ENCODE results near the gene FKBP1A. TPM values are rescaled to one million over a fixed set of nuclear protein-coding genes. Genes with fewer than 3 reads are reported as not detected.

FKBP1A gene
- total and polyA plus RNA-seq, 2 donors (not counting 3 experiments of a cell fraction or from before 2014, with no cell fraction given): 968 to 1,972 TPM

- Histone ChIP-seq H3K4me3 (replicated peaks in 1 of 3; ENCODE audit: insufficient read depth in 1 of 3, low read depth in 1 of 3, low read length in 3 of 3) (no peak overlapping the region), H4K20me1 (replicated peaks; ENCODE audit: control insufficient read depth, extremely low read depth, insufficient read depth, low read length) (no peaks in the 10 kb centered on the region), H3K79me2 (ENCODE audit: control insufficient read depth, insufficient read depth, low read length) (no peaks in the 10 kb centered on the region), H3K9me3 (replicated peaks; ENCODE audit: control insufficient read depth, insufficient read depth, low read length) (no peaks in the 10 kb centered on the region), H2AFZ (ENCODE audit: low read depth, low read length) (no peak overlapping the region), H3K4me2 (ENCODE audit: insufficient read depth, low read length) (no peak overlapping the region), H3K4me1 (ENCODE audit: control insufficient read depth, extremely low read depth, insufficient read depth, low read length) (peaks cover 8% of the 10 kb centered on the region), H3K27ac (ENCODE audit: insufficient read depth, low read depth, low read length) (no peak overlapping the region), H3K9me1 (replicated peaks; ENCODE audit: control insufficient read depth, extremely low read depth, insufficient read depth, low read length) (no peaks in the 10 kb centered on the region), H3K9ac (replicated peaks; ENCODE audit: extremely low read depth, insufficient read depth, low read length) (no peak overlapping the region), H3K27me3 (ENCODE audit: control insufficient read depth in 2 of 2, insufficient read depth in 2 of 2, low read length in 2 of 2) (no peaks in the 10 kb centered on the region), H3K36me3 (ENCODE audit: control insufficient read depth in 2 of 2, extremely low read depth in 1 of 2, insufficient read depth in 2 of 2, low read length in 2 of 2) (no peaks in the 10 kb centered on the region)
- ChIA-PET CTCF (no interaction called here), POLR2A (no interaction called here)
- no peak for FAIRE-seq
- dilution Hi-C loops (cut with MboI; ENCODE audit: extremely low pct_ligation_motif_present, low sequenced_read_pairs) (loop anchor here (25.0 kb wide), 1 partner anchor 118 kb away; no protein-coding TSS in a partner anchor), intact Hi-C loops (cut with micrococcal nuclease) (no loop called here)
- DNase-seq (ENCODE audit: low read depth, low spot score): peak; percentile 82
- no TSS peak for BruUV-seq (replicated peaks)
- TF ChIP-seq JUN (IDR thresholded peaks at IDR 0.05; ENCODE audit: borderline replicate concordance, insufficient read depth, insufficient read length, low read depth): peak; percentile 5
- TF ChIP-seq CTCF (IDR thresholded peaks at IDR 0.05; ENCODE audit: extremely low read depth in 1 of 2, insufficient read depth in 1 of 2, low read depth in 1 of 2, low read length in 2 of 2): no peak
Observed at GRCh38 chr20:1430004-1430451, 37.2 kb upstream of the FKBP1A start.

- H3K79me2 ChIP-seq (ENCODE audit: control insufficient read depth, insufficient read depth, low read length): no peaks in the 10 kb centered on the region
- H3K27me3 ChIP-seq (ENCODE audit: control insufficient read depth in 2 of 2, insufficient read depth in 2 of 2, low read length in 2 of 2): no peaks in the 10 kb centered on the region
- no peak overlapping the region for H2AFZ ChIP-seq (ENCODE audit: low read depth, low read length)
- TF ChIP-seq MYC (IDR thresholded peaks at IDR 0.05; ENCODE audit: low read depth, low read length): no peak
- no peak for TF ChIP-seq POLR2AphosphoS5 (IDR thresholded peaks at IDR 0.05; ENCODE audit: insufficient read depth, low read depth, low read length)
- TF ChIP-seq FOS (IDR thresholded peaks at IDR 0.05; ENCODE audit: borderline replicate concordance, insufficient read depth, low read length): no peak
- no peak for TF ChIP-seq CTCF (IDR thresholded peaks at IDR 0.05; ENCODE audit: extremely low read depth in 1 of 2, insufficient read depth in 1 of 2, low read depth in 1 of 2, low read length in 2 of 2)
- no peak for TF ChIP-seq EZH2 (IDR thresholded peaks at IDR 0.05; ENCODE audit: borderline replicate concordance, low read depth, low read length, severe bottlenecking)
- TF ChIP-seq MAX (IDR thresholded peaks at IDR 0.05; ENCODE audit: insufficient read depth, insufficient read length): no peak
- no peak for TF ChIP-seq GATA2 (IDR thresholded peaks at IDR 0.05; ENCODE audit: insufficient read depth, insufficient read length, low read depth, low read length)
- TF ChIP-seq JUN (IDR thresholded peaks at IDR 0.05; ENCODE audit: borderline replicate concordance, insufficient read depth, insufficient read length, low read depth): no peak
- no peak for TF ChIP-seq POLR2A (IDR thresholded peaks at IDR 0.05; ENCODE audit: low read depth, low read length)
- DNase-seq (ENCODE audit: low read depth, low spot score) (no peak), FAIRE-seq (no peak)
- dilution Hi-C loops (cut with MboI; ENCODE audit: extremely low pct_ligation_motif_present, low sequenced_read_pairs): loop anchor here (25.0 kb wide), 1 partner anchor 117 kb away; no protein-coding TSS in a partner anchor
- POLR2A ChIA-PET: no interaction called here
- BruUV-seq (replicated peaks): no TSS peak
- intact Hi-C loops (cut with micrococcal nuclease): no loop called here
- H3K27ac ChIP-seq (ENCODE audit: insufficient read depth, low read depth, low read length): no peak overlapping the region
- no peak overlapping the region for H3K4me2 ChIP-seq (ENCODE audit: insufficient read depth, low read length)
- H4K20me1 ChIP-seq (replicated peaks; ENCODE audit: control insufficient read depth, extremely low read depth, insufficient read depth, low read length): no peaks in the 10 kb centered on the region
- H3K4me1 ChIP-seq (ENCODE audit: control insufficient read depth, extremely low read depth, insufficient read depth, low read length): peaks cover 2% of the 10 kb centered on the region
- no peaks in the 10 kb centered on the region for H3K9me3 ChIP-seq (replicated peaks; ENCODE audit: control insufficient read depth, insufficient read depth, low read length)
- H3K36me3 ChIP-seq (ENCODE audit: control insufficient read depth in 2 of 2, extremely low read depth in 1 of 2, insufficient read depth in 2 of 2, low read length in 2 of 2): no peaks in the 10 kb centered on the region
- CTCF ChIA-PET: no interaction called here
- H3K9me1 ChIP-seq (replicated peaks; ENCODE audit: control insufficient read depth, extremely low read depth, insufficient read depth, low read length): no peaks in the 10 kb centered on the region
- no peak overlapping the region for H3K9ac ChIP-seq (replicated peaks; ENCODE audit: extremely low read depth, insufficient read depth, low read length)
- H3K4me3 ChIP-seq (replicated peaks in 1 of 3; ENCODE audit: insufficient read depth in 1 of 3, low read depth in 1 of 3, low read length in 3 of 3): no peak overlapping the region
Observed at GRCh38 chr20:1429143-1429728, 36.4 kb upstream of the FKBP1A start.

All from endothelial cell of umbilical vein (primary cell).